Adrenal gland (tissue), 12 donors: ENCODE results near the gene MVB12B. TPM values are rescaled to one million over a fixed set of nuclear protein-coding genes. Genes with fewer than 3 reads are reported as not detected.
"Not testable (repeated sequence)": the region's sequence is repeated elsewhere in the genome, so short reads cannot be mapped to it uniquely, and the experiment has no call there.

Source experiments
- DNase-seq, 7 donors: peaks; one replicate each; pipeline ENCODE4 v3.0.0-alpha.2; 2019 to 2020
- H3K27ac ChIP-seq, 5 donors: fragments of 200-600 bp; sonication (generic) in 4 of 5; 1 replicate in 3 of 5; 2 replicates in 2 of 5; pipeline versions ENCODE4 v1.5.1 to v1.8.0; 2016 to 2020; ENCODE audit warnings: mild to moderate bottlenecking in 1 of 5
- H3K27me3 ChIP-seq: fragments of 200-600 bp; 2 replicates; pipeline ENCODE4 v1.8.0; 2021
- H3K36me3 ChIP-seq, 2 donors: fragments of 200-600 bp; replicated peaks in 1 of 2; 1 replicate in 1 of 2; 2 replicates in 1 of 2; pipeline versions ENCODE4 v1.5.1 to v1.8.0; 2018 to 2022
- H3K4me1 ChIP-seq, 2 donors: fragments of 200-600 bp; replicated peaks in 1 of 2; 1 replicate in 1 of 2; 2 replicates in 1 of 2; pipeline versions ENCODE4 v1.5.1 to v1.8.0; 2018 to 2021
- H3K4me3 ChIP-seq, 4 donors: fragments of 200-600 bp; sonication (generic) in 3 of 4; one replicate each; pipeline ENCODE4 v1.5.1; 2016 to 2018
- H3K9me3 ChIP-seq, 3 donors: fragments of 200-600 bp; sonication (generic) in 1 of 3; replicated peaks in 1 of 3; 1 replicate in 2 of 3; 2 replicates in 1 of 3; pipeline versions ENCODE4 v1.5.1 to v1.8.0; 2016 to 2021
- CTCF ChIP-seq, 6 experiments: fragments of 450-650 bp in 4 of 6; fragments of 200-600 bp in 2 of 6; sonication (generic) in 1 of 6; IDR thresholded peaks; 1 replicate in 5 of 6; 2 replicates in 1 of 6; pipeline versions ENCODE4 v1.5.1 to v1.8.0; 2016 to 2021; ENCODE audit warnings: antibody characterized with exemption in 6 of 6, mild to moderate bottlenecking in 2 of 6, moderate library complexity in 1 of 6
- POLR2A ChIP-seq, 2 donors: fragments of 450-650 bp; IDR thresholded peaks; one replicate each; pipeline ENCODE4 v1.6.1; 2017; ENCODE audit warnings: antibody characterized with exemption in 2 of 2, mild to moderate bottlenecking in 2 of 2, moderate library complexity in 1 of 2
- WGBS, 4 donors: extraction: QIAGEN DNeasy Blood & Tissue Kit in 2 of 4; methylation state at CpG; one replicate each; pipeline versions ENCODE4 v1.1.5 to v1.1.7; 2013 to 2017; 5-methylcytosine and 5-hydroxymethylcytosine counted together
- intact Hi-C, 2 donors: fragments of 100-400 bp; cut with DNase I; formaldehyde crosslinking; loops; one replicate each; pipeline versions ENCODE4 v1.14.1 to v1.15.0; 2022 to 2023
- polyA plus RNA-seq, 3 donors: library from polyadenylated mRNA; stranded (reverse); fragments of 200-250 nt in 2 of 3; fragments of 350-450 nt in 1 of 3; fragmentation: Illumina TruSeq in 1 of 3; extraction: RNeasy Lipid Tissue Mini Kit (QIAGEN cat#74804) in 1 of 3; gene quantifications; one replicate each; pipeline ENCODE4 v1.2.3, GENCODE V29; 2013 to 2014
- small RNA-seq, 2 donors: library from RNA; depleted of rRNA; stranded (forward); fragments of <200 nt; gene quantifications; one replicate each; pipeline ENCODE3, GENCODE V24; 2016
- total RNA-seq, 9 donors: library from RNA; depleted of rRNA in 4 of 9; stranded (reverse); fragments of >200 nt in 4 of 9; fragments of 120-200 nt in 1 of 9; fragmentation: NEBNext Ultra II Directional in 1 of 9; extraction: Animal tissue kit (Norgen Biotek cat#: 25700) in 1 of 9; gene quantifications; one replicate each; pipeline versions ENCODE4 v1.1.0 to v1.2.4, GENCODE V29; 2013 to 2023
- donor health status: healthy with polysubstance abuse.
- donor health status: Bipolar disorder and iron deficiency.
- donor health status: DM: yes; HTN: yes; CAD: no.
- donor health status: DM: no; HTN: no; CAD: no.
- donor health status: DM: no; HTN: no; CAD: no.
- donor health status: DM: yes; HTN: yes; CAD: no.

MVB12B gene
- total and polyA plus RNA-seq, 12 donors = 3.7 to 20.5 (median 12.8) TPM

GRCh38 chr9:126551812-126552211, 225.2 kb downstream of the MVB12B start:
- H3K4me1 ChIP-seq = no peaks in the 10 kb centered on the region
- H3K27me3 ChIP-seq = no peaks in the 10 kb centered on the region
- H3K4me3 ChIP-seq = no peak overlapping the region
- H3K27ac ChIP-seq = no peak overlapping the region
- no peaks in the 10 kb centered on the region for H3K36me3 ChIP-seq
- no peak for TF ChIP-seq POLR2A (IDR thresholded peaks at IDR 0.05)
- no peak for TF ChIP-seq CTCF (IDR thresholded peaks at IDR 0.05)
- no peak for DNase-seq
- 83 to 91% (median 86%) methylated on average over 6 of the region's 6 CpGs for WGBS, 4 donors
- H3K9me3 ChIP-seq = no peaks in the 10 kb centered on the region
- intact Hi-C loops = no loop called here

GRCh38 chr9:126554292-126554691, 227.7 kb downstream of the MVB12B start:
- Histone ChIP-seq H3K27ac (no peak overlapping the region), H3K9me3 (no peaks in the 10 kb centered on the region), H3K4me3 (no peak overlapping the region), H3K4me1 (no peaks in the 10 kb centered on the region), H3K27me3 (no peaks in the 10 kb centered on the region), H3K36me3 (no peaks in the 10 kb centered on the region)
- WGBS, 4 donors = 93 to 100% (median 96%) methylated on average over 5 to 8 of the region's 8 CpGs
- TF ChIP-seq CTCF (IDR thresholded peaks at IDR 0.05) (no peak), POLR2A (IDR thresholded peaks at IDR 0.05) (no peak)
- DNase-seq = no peak
- intact Hi-C loops = no loop called here

GRCh38 chr9:126555421-126555820, 228.8 kb downstream of the MVB12B start:
- intact Hi-C loops = loop anchor here in 1 of 2 donors (5.0 kb wide), 1 partner anchor 53 kb away; no protein-coding TSS in a partner anchor
- DNase-seq, H3K4me3 ChIP-seq, H3K27ac ChIP-seq, H3K27me3 ChIP-seq, H3K9me3 ChIP-seq, H3K36me3 ChIP-seq, H3K4me1 ChIP-seq: not testable (repeated sequence)
- WGBS, 4 donors = 80 to 87% (median 84%) methylated on average over 12 to 13 of the region's 13 CpGs
- peak in 1 of 6 experiments; percentile 11 for TF ChIP-seq CTCF (IDR thresholded peaks at IDR 0.05)

Small RNA genes within 50 kb of the gene (small RNA-seq; reads per million reads assigned to genes)
- gene RF00108 = 0 to 0.08 reads per million in 2 donors
